Bone marrow (tissue), 2 donors: Measurements from ENCODE around the gene ACAP2.
"Not testable (repeated sequence)": the region's sequence is repeated elsewhere in the genome, so short reads cannot be mapped to it uniquely, and the experiment has no call there.

Experiments used
- DNase-seq, 2 donors: peaks; one replicate each; lab custom pipeline; 2025; lab: John Stamatoyannopoulos, UW

The ACAP2 gene

DNA sequence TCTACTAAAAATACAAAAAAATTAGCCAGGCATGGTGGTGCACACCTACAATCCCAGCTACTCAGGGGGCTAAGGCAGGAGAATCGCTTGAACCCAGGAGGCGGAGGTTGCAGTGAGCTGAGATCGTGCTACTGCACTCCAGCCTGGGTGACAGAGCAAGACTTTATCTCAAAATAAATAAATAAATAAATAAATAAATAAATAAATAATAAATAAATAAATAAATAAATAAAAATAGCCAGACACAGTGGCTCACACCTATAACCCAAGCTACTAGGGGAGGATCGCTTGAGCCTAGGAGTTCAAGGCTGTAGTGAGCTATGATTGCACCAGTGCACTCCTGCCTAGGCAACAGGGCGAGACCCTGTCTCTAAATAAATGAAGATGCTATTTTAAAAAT lies 152.2 kb downstream of the ACAP2 start:
- not testable (repeated sequence) for DNase-seq

DNA sequence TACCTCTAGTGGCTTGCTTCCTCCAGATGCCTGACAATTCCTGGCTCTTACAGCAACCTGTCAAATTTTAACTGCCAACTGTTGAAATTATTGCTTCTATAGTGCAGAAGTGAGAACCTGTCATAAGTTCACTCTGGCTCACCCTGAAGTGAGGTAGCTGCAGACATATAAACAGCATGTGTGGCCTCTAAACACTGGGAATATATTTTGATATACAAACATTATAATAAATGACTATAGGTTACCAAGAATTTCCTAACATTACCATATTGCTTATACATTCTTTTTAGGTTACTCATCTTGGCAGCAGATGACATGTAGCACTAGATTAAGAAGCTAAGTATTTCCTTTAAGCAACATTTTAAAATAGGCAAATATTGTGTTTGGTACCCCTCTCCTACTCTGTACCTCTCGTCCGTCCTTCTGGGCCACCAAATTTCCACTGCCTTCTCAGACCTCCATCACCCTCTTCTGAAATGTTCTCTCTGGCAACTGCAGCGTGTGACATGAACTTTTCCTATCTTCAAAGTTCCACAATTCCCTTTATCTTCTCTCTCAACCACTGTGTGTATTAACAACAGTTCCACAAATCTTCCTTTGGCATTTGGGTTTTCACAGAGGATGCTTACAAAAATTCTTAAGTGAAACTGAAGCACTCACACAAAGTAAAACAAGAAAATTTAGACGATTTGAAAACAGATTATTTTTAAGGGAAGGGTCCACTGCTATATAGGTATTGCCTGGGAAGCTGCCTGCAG lies 156.5 kb downstream of the ACAP2 start:
- no peak for DNase-seq

DNA sequence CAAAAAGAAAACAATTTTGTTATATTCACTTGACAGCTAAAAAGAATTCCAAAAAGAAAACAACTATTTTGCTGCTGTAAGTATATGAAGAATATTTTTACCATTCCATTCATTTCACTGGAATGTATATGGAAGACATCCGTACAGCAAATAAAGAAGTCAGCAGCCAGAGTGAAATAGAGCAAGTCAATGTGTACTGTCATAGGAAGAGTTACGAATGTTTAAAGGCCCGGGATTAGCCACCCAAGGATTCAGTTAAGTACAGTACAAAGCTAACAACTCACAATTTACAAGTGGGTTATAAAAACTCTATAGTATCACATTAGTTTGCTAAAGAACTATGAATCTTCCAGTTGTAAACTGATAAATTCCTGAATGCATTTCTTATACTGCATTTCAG lies 157.4 kb downstream of the ACAP2 start:
- no peak for DNase-seq

DNA sequence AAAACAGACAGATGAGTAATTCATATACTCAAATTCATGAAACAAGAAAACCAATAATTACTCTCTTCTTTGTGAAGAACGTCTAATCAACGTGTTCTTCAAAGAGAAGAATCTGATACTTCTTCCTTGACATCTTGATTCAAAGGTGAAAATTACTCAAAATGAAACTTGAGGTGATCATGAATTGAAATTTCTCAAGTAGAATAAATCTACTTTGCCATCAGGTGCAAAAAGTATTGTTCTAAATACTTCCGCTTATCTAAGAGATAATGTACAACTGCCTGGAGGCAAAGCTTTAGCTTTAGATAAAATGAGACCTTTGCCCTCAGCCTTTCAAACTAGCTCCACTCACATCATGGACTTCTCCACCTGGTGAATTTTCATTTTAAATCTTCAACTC lies 158.0 kb downstream of the ACAP2 start:
- no peak for DNase-seq

DNA sequence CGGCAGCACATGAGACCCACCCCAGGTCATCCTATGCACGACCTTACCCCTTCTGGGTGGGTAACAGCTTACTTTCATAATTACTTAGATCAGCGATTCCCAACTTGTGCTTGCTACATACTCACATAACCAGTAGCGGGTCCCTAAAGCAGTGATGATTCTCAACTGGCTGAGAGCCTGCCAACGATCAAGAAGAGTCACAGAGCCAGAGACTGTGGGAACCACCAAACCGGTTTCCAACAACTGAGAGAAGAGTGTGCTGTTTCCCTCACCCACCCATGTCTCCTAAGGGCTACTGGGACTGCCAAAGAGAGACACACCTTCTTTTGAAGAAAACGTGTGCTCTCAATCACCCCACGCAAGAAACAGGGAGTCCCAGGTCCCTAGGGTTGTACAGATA lies 159.9 kb downstream of the ACAP2 start:
- no peak for DNase-seq

DNA sequence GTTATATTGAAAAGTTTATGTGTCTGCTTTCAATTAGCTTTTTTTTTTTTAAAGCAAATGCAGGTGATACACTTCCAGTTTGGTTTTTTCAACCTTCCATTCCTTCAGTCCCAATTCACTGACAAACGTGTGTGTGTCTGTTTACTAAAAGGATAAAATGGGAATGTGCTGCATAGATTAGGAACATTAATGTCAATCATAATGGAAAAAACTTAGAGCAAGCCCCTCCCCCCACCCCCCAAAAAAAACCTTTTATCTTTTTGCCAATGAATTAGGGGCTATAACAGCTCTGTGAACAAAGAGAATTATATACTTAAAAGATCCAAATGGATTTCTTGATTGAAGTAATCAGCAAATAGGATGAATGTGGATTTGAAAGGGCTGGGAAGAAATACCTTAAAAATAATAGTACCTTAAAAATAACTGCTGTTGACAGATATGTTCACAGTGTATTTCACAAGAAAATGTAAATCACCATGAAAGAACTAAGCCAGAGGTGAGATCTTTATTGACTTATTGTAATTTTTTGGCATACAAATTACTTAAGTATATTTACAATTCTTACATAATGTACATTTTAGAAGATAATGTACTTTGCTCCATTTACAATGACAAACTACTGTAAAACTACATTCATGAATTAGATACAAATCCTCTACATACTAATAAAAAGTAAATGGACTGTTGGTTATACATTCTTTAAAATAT lies 168.4 kb downstream of the ACAP2 start:
- DNase-seq = no peak

DNA sequence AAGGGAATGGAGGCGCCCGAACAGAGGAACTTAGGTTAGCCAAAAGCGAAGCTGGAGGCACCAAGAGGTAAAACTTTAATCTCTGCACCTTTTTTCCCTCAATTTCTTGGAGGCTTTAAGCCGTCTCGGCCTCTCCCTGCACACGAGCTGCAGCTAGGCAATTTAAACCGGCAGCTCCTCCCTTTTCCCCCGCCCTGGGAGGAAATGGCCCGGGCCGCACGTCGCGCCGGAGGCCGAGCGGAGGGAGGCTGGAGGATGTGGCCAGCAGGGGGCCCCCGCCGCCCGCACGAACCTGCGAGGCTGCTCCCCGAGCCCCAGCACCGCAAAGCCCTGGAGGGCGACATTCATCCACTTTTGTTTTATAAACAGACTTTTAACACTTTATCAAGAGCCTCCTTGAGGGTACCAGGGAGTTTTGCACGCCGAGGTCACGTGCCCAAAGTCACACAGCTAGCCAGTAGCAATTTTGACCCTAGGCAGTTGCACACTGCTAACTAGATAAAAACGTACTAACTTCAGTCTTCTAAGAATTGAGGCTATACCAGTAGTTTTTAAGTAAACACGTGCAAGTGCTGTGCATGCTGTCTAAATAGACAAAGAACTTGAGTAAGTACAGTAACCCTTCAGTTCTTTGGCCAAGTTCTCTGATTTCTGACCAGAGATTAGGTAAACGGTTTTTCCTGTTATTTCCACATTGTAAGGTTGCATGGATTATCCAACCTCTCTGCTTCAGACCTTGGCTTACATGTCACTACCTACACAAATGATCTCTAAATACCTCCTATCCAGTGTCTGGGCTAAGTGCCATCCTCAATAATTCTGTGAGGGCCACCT lies 171.2 kb downstream of the ACAP2 start:
- peak; percentile 75 to 95 for DNase-seq

DNA sequence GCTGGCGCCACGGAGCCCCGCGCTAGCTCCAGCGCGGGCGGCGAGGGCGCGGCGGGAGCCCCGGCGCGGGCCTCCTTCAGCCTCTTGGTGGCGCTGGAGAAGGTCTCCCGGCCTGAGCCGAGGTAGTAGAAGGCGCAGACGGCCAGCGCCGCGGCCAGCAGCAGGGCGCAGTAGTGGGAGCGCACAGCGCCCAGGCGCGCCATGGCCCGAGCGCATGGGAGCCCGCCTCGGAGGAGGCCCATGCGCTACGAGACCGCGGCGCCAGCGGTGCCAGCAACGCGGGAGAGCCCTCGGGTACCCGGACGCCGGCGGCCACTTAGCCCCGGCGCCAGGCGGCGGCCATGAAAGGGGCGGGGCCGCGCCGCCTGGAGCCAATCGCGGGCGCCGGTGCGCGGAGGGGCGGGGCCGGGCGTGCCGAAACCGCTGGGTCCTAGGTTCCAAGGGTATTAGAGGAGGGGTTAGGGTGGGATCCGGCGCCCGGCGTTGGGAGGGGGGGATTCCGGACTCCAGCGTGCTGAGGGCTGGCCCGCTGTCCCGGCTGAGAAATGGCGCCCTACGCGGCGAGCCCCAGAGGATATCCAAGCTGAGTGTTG lies 171.9 kb downstream of the ACAP2 start, which contains the start of gene XXYLT1:
TSS of gene XXYLT1 (minus strand) at position 343 of the 593 bp plus-strand sequence. CDS start at position 242, 101 bp downstream.
- peak; percentile 68 to 94 for DNase-seq

DNA sequence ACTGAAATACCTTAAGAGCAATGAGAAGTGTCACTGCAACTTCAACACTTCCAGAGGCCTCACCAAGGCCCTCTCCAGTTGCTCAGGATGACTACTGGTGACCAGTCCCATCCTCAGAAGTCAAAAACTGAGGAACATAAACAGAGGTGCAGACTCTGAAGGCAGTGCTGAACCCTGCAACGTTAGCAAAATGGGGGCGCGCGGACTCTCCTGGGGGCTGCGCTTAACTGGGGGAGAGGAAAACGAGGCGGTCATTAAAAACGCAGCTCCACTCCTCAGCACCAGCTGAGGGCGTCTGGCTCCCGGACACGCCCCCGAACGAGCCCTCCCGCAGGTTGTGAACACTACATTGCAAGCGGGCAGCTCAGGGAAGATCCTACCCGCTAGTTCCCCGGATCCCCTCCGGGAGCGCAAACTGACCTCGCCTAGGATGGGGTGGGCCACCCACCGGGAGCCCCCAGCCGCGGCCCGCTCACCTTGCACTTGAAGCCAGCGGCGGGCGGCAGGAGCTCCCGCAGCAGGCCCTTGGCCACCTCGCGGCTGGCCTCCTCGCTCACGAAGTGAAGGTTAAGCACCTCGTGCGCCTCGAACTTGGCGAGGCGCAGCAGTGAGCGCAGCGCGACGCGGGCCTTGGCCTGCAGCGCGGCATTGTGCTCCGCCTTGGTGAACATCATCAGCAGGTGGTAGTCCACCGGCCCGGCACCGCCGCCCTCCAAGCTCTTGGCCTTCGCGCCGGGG lies 172.6 kb downstream of the ACAP2 start:
- peak in 1 of 2 donors; percentile 7 for DNase-seq

DNA sequence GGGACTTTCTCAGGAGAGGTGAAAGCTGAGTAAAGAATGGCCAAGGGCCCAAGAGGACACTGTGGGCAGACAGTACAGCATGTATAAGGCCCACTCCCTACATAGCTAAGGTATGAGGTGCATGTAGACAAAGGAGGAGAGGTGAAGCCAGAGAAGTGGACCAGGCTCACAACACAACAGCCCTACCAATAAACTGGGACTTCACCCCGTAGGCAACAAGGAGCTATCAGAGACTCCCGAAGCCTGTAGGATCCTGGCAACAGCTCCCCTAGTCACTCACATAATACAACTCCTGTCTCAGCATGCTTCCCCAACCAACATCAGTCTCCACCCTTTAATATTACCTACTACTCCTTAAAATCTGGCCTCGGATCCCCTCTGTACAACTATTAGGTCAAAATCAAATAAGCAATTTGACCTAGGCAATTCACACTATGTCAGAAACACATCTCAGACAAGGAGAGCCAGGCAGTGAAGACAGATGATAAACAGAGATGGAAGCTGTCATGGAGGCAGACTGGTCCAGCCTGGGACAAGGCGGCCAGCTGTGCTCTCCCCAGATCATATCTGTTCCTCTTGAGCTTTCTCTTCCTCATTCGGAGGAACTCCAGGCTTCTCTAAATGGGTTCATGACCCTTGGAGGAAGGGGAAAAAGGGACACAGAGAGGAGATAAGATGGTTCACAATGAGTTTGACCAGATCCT lies 173.3 kb downstream of the ACAP2 start:
- DNase-seq = no peak

DNA sequence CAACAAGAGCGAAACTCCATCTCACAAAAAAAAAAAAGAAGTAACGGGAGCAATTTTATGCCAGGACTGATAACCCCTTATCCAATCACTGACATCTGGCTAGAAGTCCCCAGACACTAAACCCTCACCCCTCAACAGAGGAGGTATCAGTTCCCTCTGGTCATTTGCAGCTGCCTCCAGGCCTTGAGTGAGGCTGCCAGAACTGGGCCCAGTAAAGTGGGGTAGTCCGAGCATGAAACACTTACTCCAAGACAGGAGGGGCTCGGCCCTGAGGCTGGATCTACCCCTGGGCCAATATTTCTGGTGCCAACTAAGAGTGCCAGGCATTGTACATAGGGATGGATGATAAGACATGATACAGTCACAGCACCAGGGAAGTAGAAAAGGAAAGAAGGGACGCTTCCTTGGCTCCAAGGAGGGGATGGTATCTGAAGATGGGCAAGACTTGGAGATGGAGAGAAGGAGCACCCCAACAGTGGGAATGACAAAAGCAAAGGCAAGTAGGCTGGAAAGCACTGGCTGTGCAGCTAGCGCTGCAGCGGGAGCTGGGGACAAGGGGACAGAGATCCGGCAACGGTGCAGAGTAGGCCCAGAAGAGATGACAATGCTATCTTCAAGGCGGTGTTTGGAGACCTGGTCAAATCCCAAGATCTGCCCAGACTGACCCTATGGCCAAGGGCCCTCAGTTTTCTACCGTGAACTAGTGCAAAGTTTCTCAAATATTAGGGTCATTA lies 174.1 kb downstream of the ACAP2 start:
- no peak for DNase-seq

DNA sequence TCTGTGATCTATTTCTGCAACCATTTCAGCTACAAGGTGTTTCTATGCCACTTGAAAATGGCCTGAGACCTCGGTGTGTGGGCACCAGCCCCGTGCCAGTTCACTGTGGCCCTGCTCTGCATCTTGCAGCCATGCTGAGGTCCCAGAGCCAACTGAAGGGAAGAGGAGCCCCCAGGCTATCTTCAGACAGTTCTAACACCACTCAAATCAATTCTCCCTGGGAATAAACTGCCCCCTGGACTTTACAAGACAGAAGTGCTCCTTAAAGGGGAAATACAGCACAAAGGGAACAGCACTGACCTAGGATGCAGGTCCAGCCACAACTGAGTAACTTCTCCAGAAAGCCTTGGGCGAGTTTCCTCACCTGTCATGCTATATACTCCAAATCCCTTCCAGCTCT lies 175.7 kb downstream of the ACAP2 start:
- DNase-seq = no peak

DNA sequence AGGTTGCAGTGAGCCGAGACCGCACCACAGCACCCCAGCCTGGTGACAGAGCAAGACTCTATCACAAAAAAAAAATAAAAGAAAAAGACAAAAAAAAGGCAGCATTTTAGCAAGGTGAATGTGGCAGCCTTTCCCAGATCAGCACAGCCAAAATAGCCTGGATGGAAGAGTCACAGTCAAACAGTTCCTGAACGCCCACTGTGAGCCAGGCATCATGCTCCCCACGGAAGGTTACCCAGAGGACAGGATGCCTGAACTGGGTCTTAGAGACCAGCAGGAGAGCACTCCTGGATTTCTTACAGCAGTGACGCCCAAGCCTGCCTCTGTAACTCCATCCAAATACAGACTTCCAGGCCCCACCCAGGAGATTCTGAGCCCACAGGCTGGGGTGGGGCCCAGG lies 176.4 kb downstream of the ACAP2 start:
- DNase-seq = no peak

DNA sequence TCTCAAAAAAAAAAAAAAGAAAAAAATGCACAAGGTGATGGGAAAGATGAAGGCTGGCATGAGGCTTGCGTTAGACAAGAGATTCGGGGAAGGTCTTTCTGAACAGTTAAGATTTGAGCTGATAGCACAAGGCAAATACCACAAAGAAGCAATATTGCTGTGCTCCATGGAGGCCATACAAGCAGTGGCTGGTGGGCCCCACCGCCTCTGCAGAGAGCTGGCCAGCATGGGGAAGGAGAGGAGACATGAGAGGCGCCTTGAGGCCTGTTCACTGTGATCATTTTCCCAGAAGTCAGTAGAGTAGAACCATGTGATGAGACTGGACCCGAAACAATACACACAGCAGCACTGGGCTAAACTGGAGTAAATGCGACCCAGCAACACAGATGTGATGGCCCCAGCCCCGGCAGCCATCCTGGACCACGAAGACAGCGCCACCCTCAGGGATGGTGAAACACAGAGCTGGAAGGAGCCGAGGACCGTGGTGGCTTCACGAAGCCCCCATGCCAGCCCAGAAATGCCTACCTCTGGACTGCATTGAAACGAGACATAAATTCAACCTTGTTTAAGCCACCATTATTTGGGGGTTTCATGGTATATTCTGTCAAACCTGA lies 177.3 kb downstream of the ACAP2 start:
- DNase-seq = no peak

DNA sequence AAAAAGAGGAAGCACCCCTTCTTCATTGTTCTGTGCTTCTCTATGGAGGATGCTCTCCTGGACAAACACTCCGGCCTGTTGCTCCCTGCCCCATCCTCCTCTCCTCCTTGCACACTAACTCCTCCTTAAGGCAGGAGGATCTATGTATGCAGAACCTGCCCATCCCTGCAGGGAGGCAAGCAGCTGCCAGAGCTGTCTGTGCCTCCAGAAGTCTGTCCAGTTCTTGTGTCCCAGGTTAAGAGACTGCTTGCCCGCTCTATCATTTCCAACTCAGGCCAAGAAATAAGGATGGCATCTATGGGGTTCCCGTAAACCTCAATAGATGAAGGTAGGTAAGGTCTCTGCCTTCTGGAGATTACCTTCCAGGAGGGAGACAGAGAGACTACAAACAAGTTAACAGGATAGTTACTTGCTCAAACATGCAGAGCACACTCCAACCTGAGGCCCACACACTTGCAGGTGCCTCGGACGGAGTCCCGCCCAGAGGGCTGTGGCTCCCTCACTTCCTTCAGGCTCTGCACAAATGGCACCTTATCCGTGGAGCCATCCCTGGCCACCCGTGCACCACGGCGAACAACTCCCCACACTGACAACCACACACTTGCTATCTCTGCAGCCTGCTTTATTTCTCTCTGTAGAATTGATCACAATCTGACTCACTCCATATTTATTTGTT lies 178.8 kb downstream of the ACAP2 start:
- DNase-seq = no peak

DNA sequence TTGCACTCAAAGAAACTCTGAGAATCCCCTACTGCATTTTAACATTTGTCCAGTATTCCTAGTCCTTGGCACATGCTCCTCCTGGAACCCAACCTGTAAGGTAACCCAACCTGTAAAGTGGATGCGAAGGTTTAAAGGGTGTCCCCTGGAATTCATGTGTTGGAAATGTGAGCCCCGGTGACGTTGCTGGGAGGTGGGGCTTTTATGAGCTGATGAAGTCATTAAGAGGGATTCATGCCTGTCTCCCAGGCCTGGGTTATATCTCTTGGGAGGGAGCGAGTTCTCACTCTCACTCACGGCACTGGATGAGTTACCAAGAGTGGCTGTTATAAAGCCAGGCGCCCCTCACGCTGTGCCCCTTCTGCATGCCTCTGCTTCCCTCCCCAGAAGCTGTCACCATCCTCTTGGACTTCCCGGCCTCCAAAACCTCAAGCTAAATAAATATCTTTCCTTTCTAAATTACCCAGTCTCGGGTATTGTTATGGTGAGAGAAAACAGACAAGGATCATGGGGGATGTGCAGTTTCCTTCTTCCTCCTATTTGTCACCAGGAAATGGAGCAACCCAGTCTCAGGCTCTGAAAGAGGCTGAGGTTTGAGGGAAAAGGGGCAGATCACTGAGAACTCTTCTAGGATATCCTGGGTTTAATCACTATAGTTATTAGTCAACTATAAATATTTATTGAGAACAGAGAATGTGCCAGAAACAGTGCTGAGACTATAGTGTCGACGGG lies 179.5 kb downstream of the ACAP2 start:
- no peak for DNase-seq

DNA sequence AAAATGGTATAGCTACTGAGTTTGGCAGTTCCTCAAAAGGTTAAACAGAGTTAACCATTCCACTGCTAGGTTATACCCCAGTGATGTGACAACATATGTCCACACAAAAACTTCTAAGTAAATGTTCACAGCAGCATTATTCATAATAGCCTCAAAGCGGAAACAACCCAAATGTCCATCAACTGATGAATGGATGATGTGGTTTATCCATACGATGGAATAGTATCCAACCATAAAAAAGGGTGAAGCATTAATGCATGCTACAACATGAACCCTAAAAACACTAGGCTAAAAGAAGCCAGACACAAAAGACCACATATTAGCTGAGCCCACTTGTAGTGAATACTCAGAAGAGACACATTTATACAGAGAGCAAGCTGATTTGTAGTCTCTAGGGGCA lies 180.9 kb downstream of the ACAP2 start:
- no peak for DNase-seq

DNA sequence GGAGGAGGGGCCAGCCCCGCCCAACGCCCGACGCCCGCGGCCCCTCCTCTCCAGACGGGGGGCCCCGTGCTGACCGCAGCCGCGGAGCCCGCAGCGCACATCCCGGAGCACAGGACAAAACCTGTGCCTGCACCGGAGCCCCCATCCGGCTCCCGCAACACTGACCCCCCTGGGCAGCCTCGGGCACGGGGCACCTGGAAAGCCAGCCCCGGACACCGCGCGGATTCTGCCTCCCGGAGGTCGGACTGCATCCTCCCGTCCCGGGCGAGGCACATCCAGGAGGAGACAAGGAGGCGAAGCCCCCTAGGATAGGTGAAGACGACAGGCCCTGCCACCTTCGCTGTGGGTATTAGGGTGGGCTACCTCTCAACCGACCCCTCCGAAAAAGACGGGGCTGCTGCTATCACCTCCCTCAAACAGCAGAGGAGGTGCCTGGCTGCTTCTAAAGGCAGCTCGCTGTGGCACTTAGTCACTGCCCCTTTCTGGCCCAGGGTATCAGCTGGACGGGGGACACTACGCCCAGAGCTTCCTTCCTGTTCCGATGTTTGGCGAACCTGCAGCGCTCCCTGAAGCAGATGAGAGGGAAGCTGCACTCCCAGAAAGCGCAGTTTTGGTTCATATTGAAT lies 182.4 kb downstream of the ACAP2 start:
- peak; percentile 55 to 72 for DNase-seq
